Omental fat pad (tissue), 4 donors: ENCODE results near the gene CIP2A. TPM values are rescaled to one million over a fixed set of nuclear protein-coding genes. Genes with fewer than 3 reads are reported as not detected.

ENCODE experiments used
- ATAC-seq: fragments of 150-250 bp; one replicate; pipeline ENCODE4 v1.9.1; 2016; ENCODE audit warnings: mild to moderate bottlenecking, moderate library complexity; ENCODE audit not compliant: low FRiP score
- DNase-seq: peaks from one replicate; pipeline ENCODE4 v3.0.0-alpha.2; 2019; ENCODE audit warnings: low spot score
- CTCF ChIP-seq, 3 donors: fragments of 450-650 bp; IDR thresholded peaks; one replicate each; pipeline ENCODE4 v1.5.1; 2016 to 2017; ENCODE audit warnings: antibody characterized with exemption in 3 of 3, mild to moderate bottlenecking in 3 of 3, moderate library complexity in 2 of 3
- total RNA-seq, 4 donors: library from RNA; depleted of rRNA; stranded (reverse); fragments of >200 nt; gene quantifications; one replicate each; pipeline ENCODE4 v1.1.0, GENCODE V29; 2016

The CIP2A gene
- total RNA-seq, 4 donors from 2014 or later, result 1.1 to 6.4 (median 5.7) TPM

GRCh38 chr3:108605491-108605890 lies 16.3 kb upstream of the CIP2A start:
- DNase-seq (no peak), ATAC-seq (no peak)
- TF ChIP-seq CTCF (IDR thresholded peaks at IDR 0.05), result no peak

GRCh38 chr3:108605028-108605427 lies 15.8 kb upstream of the CIP2A start:
- ATAC-seq, result no peak
- no peak for DNase-seq
- no peak for TF ChIP-seq CTCF (IDR thresholded peaks at IDR 0.05)

GRCh38 chr3:108603691-108604090 lies 14.5 kb upstream of the CIP2A start:
- DNase-seq, result no peak
- peak; percentile 32 for ATAC-seq
- TF ChIP-seq CTCF (IDR thresholded peaks at IDR 0.05), result no peak

- no peak for TF ChIP-seq CTCF (IDR thresholded peaks at IDR 0.05)
- DNase-seq (no peak), ATAC-seq (peak; percentile 41)
Measured at GRCh38 chr3:108602935-108603294, 13.7 kb upstream of the CIP2A start.

- no peak for TF ChIP-seq CTCF (IDR thresholded peaks at IDR 0.05)
- no peak for DNase-seq
- peak; percentile 76 for ATAC-seq
Measured at GRCh38 chr3:108602249-108602934, 13.2 kb upstream of the CIP2A start.

GRCh38 chr3:108599677-108600409 lies 10.6 kb upstream of the CIP2A start:
- no peak for DNase-seq

More at GRCh38 chr3:108599677-108600409, 10.6 kb upstream of the CIP2A start:
- no peak for ATAC-seq
- no peak for TF ChIP-seq CTCF (IDR thresholded peaks at IDR 0.05)
